HCT116 (cell line): ENCODE results near the gene GPR157. TPM values are rescaled to one million over a fixed set of nuclear protein-coding genes. Genes with fewer than 3 reads are reported as not detected.

Experiments
- ATAC-seq: fragments of 200-7000 bp; cut with Tn5 transposase; 2 replicates; pipeline ENCODE4 v1.9.1; 2020; ENCODE audit warnings: mild to moderate bottlenecking, moderate library complexity
- BruUV-seq: library from RNA; stranded (reverse); fragments of 400-500 nt; replicated peaks from 2 replicates; lab custom pipeline; 2021; lab: Mats Ljungman, UMichigan
- CTCF ChIA-PET: fragments of 300-600 bp; sonication (Branson Sonifier 250); formaldehyde crosslinking; loops from one replicate; lab custom pipeline; 2021; ENCODE audit warnings: antibody characterized with exemption; lab: Charles Lee
- POLR2A ChIA-PET: fragments of 300-600, 350-600 bp; sonication (Branson Sonifier 250); formaldehyde crosslinking; loops from one replicate; lab custom pipeline; 2021; ENCODE audit warnings: antibody characterized with exemption; lab: Charles Lee
- RAD21 ChIA-PET, 2 experiments: fragments of 300-600 bp; sonication (Branson Sonifier 250); formaldehyde crosslinking; loops; one replicate each; lab custom pipeline; 2023; ENCODE audit warnings: low total read pairs in 2 of 2; ENCODE audit not compliant: uncharacterized antibody in 2 of 2, unreplicated experiment in 2 of 2, low non-redundant PET in 1 of 2; lab: Charles Lee
- DNase-seq: peaks from one replicate; pipeline ENCODE4 v3.0.0-alpha.2; 2010; ENCODE audit warnings: low read depth, low spot score
- H2AFZ ChIP-seq: fragments of 200-600 bp; shearing (Covaris generic), sonication (generic); 2 replicates; pipeline ENCODE4 v1.6.1; 2017; ENCODE audit warnings: low read depth, mixed run types, mixed read lengths, antibody characterized with exemption, low read length; ENCODE audit not compliant: poor library complexity, severe bottlenecking
- H3K27ac ChIP-seq: 2 replicates; pipeline ENCODE4 v1.5.1; 2012; ENCODE audit warnings: low read depth, low read length
- H3K27me3 ChIP-seq: fragments of 200-600 bp; sonication (generic); 2 replicates; pipeline ENCODE4 v1.6.1; 2016; ENCODE audit warnings: mixed run types, low read length, mixed read lengths; ENCODE audit not compliant: insufficient read depth
- H3K36me3 ChIP-seq, 2 experiments: fragments of 200-500 bp in 1 of 2; fragments of 200-600 bp in 1 of 2; sonication (Bioruptor generic) in 1 of 2; sonication (generic) in 1 of 2; 2 replicates each; pipeline versions ENCODE4 v1.5.1 to v1.6.1; 2014 to 2016; ENCODE audit warnings: low read length in 2 of 2, inconsistent platforms in 1 of 2, mixed read lengths in 1 of 2, mixed run types in 1 of 2; ENCODE audit not compliant: insufficient read depth in 2 of 2, control insufficient read depth in 1 of 2
- H3K4me1 ChIP-seq, 2 experiments: fragments of 200-600 bp in 1 of 2; sonication (generic) in 1 of 2; 2 replicates each; pipeline versions ENCODE4 v1.5.1 to v1.6.1; 2012 to 2017; ENCODE audit warnings: low read length in 2 of 2, inconsistent platforms in 1 of 2, mild to moderate bottlenecking in 1 of 2, mixed read lengths in 1 of 2, mixed run types in 1 of 2, moderate library complexity in 1 of 2; ENCODE audit not compliant: insufficient read depth in 2 of 2, control insufficient read depth in 1 of 2
- H3K4me2 ChIP-seq: fragments of 200-600 bp; sonication (generic); 2 replicates; pipeline ENCODE4 v1.6.1; 2017; ENCODE audit warnings: mixed run types, low read length, mixed read lengths
- H3K4me3 ChIP-seq, 2 experiments: fragments of 200-600 bp in 1 of 2; sonication (generic) in 1 of 2; replicated peaks in 1 of 2; 2 replicates each; pipeline ENCODE4 v1.5.1; 2011 to 2016; ENCODE audit warnings: low read length in 2 of 2, control low read depth in 1 of 2, low read depth in 1 of 2, mild to moderate bottlenecking in 1 of 2, mixed read lengths in 1 of 2, mixed run types in 1 of 2
- H3K79me2 ChIP-seq: fragments of 200-600 bp; sonication (generic); 2 replicates; pipeline ENCODE4 v1.6.1; 2017; ENCODE audit warnings: mild to moderate bottlenecking, mixed run types, low read length, moderate library complexity, mixed read lengths; ENCODE audit not compliant: insufficient read depth
- H3K9ac ChIP-seq: fragments of 200-600 bp; sonication (generic); 2 replicates; pipeline ENCODE4 v1.6.1; 2016; ENCODE audit warnings: low read length, mixed read lengths
- H3K9me2 ChIP-seq: fragments of 200-600 bp; sonication (generic), shearing (Covaris generic); 2 replicates; pipeline ENCODE4 v1.6.1; 2017; ENCODE audit warnings: mixed run types, mild to moderate bottlenecking, moderate library complexity; ENCODE audit not compliant: insufficient read depth
- H3K9me3 ChIP-seq, 2 experiments: fragments of 200-500 bp in 1 of 2; fragments of 200-600 bp in 1 of 2; sonication (Bioruptor generic) in 1 of 2; sonication (generic) in 1 of 2; 2 replicates each; pipeline ENCODE4 v1.6.1; 2014 to 2017; ENCODE audit warnings: low read length in 2 of 2, mixed read lengths in 2 of 2, inconsistent platforms in 1 of 2, low read depth in 1 of 2, mild to moderate bottlenecking in 1 of 2, mixed run types in 1 of 2, moderate library complexity in 1 of 2; ENCODE audit not compliant: control insufficient read depth in 1 of 2, insufficient read depth in 1 of 2
- H4K20me1 ChIP-seq: fragments of 200-600 bp; sonication (generic), shearing (Covaris generic); 2 replicates; pipeline ENCODE4 v1.6.1; 2017; ENCODE audit warnings: mixed run types, mild to moderate bottlenecking, moderate library complexity; ENCODE audit not compliant: insufficient read depth
- CBX3 ChIP-seq: IDR thresholded peaks from 2 replicates; pipeline ENCODE4 v1.6.1; 2012; ENCODE audit warnings: low read depth
- CEBPB ChIP-seq: IDR thresholded peaks from 2 replicates; pipeline ENCODE4 v1.6.1; 2012; ENCODE audit warnings: low read depth
- ELF1 ChIP-seq: IDR thresholded peaks from 2 replicates; pipeline ENCODE4 v1.6.1; 2012; ENCODE audit warnings: low read depth, borderline replicate concordance
- EZH2phosphoT487 ChIP-seq: fragments of 200-600 bp; IDR thresholded peaks from 2 replicates; pipeline ENCODE4 v1.6.1; 2018; ENCODE audit warnings: antibody characterized with exemption, borderline replicate concordance
- FOSL1 ChIP-seq: IDR thresholded peaks from 2 replicates; pipeline ENCODE4 v1.6.1; 2012; ENCODE audit warnings: low read depth
- JUND ChIP-seq: IDR thresholded peaks from 2 replicates; pipeline ENCODE4 v1.6.1; 2012
- POLR2A ChIP-seq: IDR thresholded peaks from 2 replicates; pipeline ENCODE4 v1.7.0; 2011; ENCODE audit warnings: borderline replicate concordance; ENCODE audit not compliant: insufficient read depth, insufficient read length; ENCODE audit errors: extremely low read depth
- TCF7L2 ChIP-seq: IDR thresholded peaks from 2 replicates; pipeline ENCODE4 v1.7.0; 2011; ENCODE audit warnings: borderline replicate concordance, inconsistent platforms; ENCODE audit not compliant: insufficient read depth, insufficient read length; ENCODE audit errors: extremely low read depth
- YY1 ChIP-seq: IDR thresholded peaks from 2 replicates; pipeline ENCODE4 v1.6.1; 2011; ENCODE audit warnings: low read length, low read depth, moderate library complexity, mild to moderate bottlenecking; ENCODE audit not compliant: insufficient replicate concordance; ENCODE audit errors: extremely low read depth
- ZFX ChIP-seq: fragments of 450-650 bp; IDR thresholded peaks from 2 replicates; pipeline ENCODE4 v1.6.1; 2017
- intact Hi-C: fragments of 100-400 bp; cut with micrococcal nuclease; formaldehyde crosslinking; loops from 2 replicates; pipeline ENCODE4 v1.10.0; 2022
- total RNA-seq: library from RNA; stranded (reverse); gene quantifications from one replicate; pipeline ENCODE4 v1.2.1, GENCODE V29; 2021; ENCODE audit not compliant: unreplicated experiment
- TF ChIP-seq, protein P1 (sequence below): IDR thresholded peaks from 2 replicates; pipeline ENCODE4 v1.6.1; 2012; ENCODE audit warnings: low read depth

GPR157 gene
- total RNA-seq, 1 experiment from 2014 or later: 7.7 TPM

DNA sequence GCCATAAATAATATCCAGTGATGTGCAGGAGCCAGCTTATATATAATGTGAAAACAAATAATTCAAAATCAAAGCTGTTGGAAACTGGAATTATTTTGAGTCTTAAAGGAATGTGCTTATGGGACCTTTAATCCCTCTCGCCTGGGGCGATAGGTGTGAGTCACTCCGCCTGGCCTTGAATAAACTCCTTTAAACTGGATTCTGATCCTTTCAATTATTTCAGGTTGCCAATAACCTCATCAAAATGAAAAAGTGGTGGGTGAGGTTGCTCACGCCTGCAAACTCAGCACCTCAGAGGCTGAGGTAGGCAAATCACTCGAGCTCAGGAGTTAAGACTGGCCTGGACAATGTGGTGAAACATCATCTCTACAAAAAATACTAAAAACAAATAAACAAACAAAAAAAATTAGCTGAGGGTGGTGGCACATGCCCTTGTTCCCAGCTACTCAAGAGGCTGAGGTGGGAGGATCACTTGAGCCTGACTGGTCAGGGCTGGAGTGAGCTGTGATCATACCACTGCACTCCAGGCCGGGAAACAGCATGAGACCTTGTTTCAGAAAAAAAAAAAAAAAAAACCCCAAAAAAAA, 48.1 kb downstream of the GPR157 start:
- Histone ChIP-seq H2AFZ (peak overlapping the region; percentile 75), H4K20me1 (no peaks in the 10 kb centered on the region), H3K36me3 (no peaks in the 10 kb centered on the region), H3K4me3 (no peak overlapping the region), H3K79me2 (no peaks in the 10 kb centered on the region), H3K4me1 (peaks cover 22 to 35% of the 10 kb centered on the region in 2 experiments), H3K4me2 (peak overlapping the region; percentile 44), H3K27me3 (no peaks in the 10 kb centered on the region), H3K9me2 (no peaks in the 10 kb centered on the region), H3K9me3 (no peaks in the 10 kb centered on the region), H3K27ac (peak overlapping the region; percentile 4; the same call in 1 of the 2 replicates)
- BruUV-seq: no TSS peak
- ChIA-PET RAD21 (interaction anchor here in 1 of 2 experiments (0.7 kb wide), 1 partner anchor 48 kb away, joined by 3 read pairs; no protein-coding TSS in a partner anchor), POLR2A (no interaction called here), CTCF (interaction anchor here (0.7 to 1.3 kb wide), 3 partner anchors 15 to 76 kb away, joined by 3 to 6 read pairs (median 4); no protein-coding TSS in a partner anchor)
- ATAC-seq: peak; percentile 75
- peak; percentile 10 for DNase-seq
- intact Hi-C loops: no loop called here
- TF ChIP-seq FOSL1 (peak; percentile 41; the same call in 1 of the 2 replicates), CEBPB (no peak), YY1 (no peak), ZFX (0 out of 2 replicates have a peak, but pooled peaks have one; percentile 8), POLR2A (no peak), EZH2phosphoT487 (no peak), CBX3 (no peak), TCF7L2 (peak; percentile 25), JUND (peak; percentile 28; the same call in 1 of the 2 replicates), ELF1 (no peak)
- TF ChIP-seq, protein P1, sequence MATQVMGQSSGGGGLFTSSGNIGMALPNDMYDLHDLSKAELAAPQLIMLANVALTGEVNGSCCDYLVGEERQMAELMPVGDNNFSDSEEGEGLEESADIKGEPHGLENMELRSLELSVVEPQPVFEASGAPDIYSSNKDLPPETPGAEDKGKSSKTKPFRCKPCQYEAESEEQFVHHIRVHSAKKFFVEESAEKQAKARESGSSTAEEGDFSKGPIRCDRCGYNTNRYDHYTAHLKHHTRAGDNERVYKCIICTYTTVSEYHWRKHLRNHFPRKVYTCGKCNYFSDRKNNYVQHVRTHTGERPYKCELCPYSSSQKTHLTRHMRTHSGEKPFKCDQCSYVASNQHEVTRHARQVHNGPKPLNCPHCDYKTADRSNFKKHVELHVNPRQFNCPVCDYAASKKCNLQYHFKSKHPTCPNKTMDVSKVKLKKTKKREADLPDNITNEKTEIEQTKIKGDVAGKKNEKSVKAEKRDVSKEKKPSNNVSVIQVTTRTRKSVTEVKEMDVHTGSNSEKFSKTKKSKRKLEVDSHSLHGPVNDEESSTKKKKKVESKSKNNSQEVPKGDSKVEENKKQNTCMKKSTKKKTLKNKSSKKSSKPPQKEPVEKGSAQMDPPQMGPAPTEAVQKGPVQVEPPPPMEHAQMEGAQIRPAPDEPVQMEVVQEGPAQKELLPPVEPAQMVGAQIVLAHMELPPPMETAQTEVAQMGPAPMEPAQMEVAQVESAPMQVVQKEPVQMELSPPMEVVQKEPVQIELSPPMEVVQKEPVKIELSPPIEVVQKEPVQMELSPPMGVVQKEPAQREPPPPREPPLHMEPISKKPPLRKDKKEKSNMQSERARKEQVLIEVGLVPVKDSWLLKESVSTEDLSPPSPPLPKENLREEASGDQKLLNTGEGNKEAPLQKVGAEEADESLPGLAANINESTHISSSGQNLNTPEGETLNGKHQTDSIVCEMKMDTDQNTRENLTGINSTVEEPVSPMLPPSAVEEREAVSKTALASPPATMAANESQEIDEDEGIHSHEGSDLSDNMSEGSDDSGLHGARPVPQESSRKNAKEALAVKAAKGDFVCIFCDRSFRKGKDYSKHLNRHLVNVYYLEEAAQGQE: no peak
- TF ChIP-seq, all 23 proteins: peak for 4
- H3K9ac ChIP-seq: no peak overlapping the region
